Fibroblast of the aortic adventitia (primary cell): ENCODE data around the gene LRRC8C. TPM values are rescaled to one million over a fixed set of nuclear protein-coding genes. Genes with fewer than 3 reads are reported as not detected.

ENCODE experiments used
- DNase-seq: peaks from one replicate; pipeline ENCODE4 v3.0.0-alpha.2; 2010; ENCODE audit warnings: low read depth
- H3K4me3 ChIP-seq: 2 replicates; pipeline ENCODE4 v1.5.1; 2011; ENCODE audit warnings: low read depth, mild to moderate bottlenecking, control low read depth, low read length, moderate library complexity
- total RNA-seq: library from RNA; depleted of rRNA; stranded (reverse); fragments of >200 nt; gene quantifications from 2 replicates; pipeline ENCODE4 v1.2.3, GENCODE V29; 2012; ENCODE audit warnings: low replicate concordance
- TF ChIP-seq, protein P1 (sequence below): IDR thresholded peaks from 2 replicates; pipeline ENCODE4 v1.5.1; 2011; ENCODE audit warnings: mild to moderate bottlenecking, low read length, control low read depth, inconsistent platforms; ENCODE audit not compliant: insufficient read depth

The LRRC8C gene
- total RNA-seq, 1 donor: 25.3 TPM

- DNase-seq: no peak
- TF ChIP-seq, protein P1, sequence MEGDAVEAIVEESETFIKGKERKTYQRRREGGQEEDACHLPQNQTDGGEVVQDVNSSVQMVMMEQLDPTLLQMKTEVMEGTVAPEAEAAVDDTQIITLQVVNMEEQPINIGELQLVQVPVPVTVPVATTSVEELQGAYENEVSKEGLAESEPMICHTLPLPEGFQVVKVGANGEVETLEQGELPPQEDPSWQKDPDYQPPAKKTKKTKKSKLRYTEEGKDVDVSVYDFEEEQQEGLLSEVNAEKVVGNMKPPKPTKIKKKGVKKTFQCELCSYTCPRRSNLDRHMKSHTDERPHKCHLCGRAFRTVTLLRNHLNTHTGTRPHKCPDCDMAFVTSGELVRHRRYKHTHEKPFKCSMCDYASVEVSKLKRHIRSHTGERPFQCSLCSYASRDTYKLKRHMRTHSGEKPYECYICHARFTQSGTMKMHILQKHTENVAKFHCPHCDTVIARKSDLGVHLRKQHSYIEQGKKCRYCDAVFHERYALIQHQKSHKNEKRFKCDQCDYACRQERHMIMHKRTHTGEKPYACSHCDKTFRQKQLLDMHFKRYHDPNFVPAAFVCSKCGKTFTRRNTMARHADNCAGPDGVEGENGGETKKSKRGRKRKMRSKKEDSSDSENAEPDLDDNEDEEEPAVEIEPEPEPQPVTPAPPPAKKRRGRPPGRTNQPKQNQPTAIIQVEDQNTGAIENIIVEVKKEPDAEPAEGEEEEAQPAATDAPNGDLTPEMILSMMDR: no peak
- H3K4me3 ChIP-seq: no peak overlapping the region
Observed at GRCh38 chr1:89681045-89681729, 48.3 kb downstream of the LRRC8C start.

GRCh38 chr1:89682611-89683010 lies 49.7 kb downstream of the LRRC8C start:
- no peak for DNase-seq
- no peak overlapping the region for H3K4me3 ChIP-seq
- TF ChIP-seq, protein P1: no peak

DNA sequence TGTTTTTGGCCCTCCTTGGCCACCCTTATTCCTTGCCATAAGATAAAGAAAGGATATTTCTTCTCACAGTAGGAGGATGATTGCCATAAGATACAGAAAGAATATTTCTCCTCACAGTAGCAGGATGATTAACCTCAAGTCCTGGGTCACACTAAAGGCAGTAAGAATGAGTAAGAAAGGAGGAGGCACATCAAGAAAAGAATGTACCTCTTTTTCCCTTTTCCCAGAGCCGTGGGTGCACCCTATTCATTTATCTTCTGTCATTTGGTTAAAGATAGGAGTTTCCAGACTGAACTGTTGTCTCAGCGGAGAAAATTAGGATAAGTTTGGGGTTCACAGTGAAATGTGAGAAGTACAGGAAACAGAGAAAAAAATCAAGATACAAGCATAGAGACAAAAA lies 52.5 kb downstream of the LRRC8C start:
- no peak for DNase-seq
- no peak overlapping the region for H3K4me3 ChIP-seq
- TF ChIP-seq, protein P1: no peak

DNA sequence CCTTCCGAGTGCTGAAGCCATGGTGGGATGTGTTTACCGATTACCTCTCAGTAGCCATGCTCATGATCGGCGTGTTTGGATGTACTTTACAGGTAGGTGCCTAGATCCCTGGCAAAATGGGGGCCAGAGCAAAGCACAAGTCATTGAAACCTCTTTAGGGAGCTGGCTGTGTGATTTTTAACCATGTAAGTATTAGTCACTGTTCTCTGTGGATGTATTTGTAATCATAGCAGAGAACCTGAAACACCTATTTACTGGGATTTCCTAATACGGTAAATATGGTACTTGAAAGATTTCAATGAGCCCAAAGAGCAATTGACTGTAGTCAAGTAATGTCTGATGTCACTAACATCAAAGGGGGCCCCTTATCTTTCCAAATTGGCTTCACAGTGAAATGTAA lies 53.6 kb downstream of the LRRC8C start:
- H3K4me3 ChIP-seq: no peak overlapping the region
- TF ChIP-seq, protein P1: no peak
- no peak for DNase-seq

GRCh38 chr1:89687254-89687653 lies 54.3 kb downstream of the LRRC8C start:
- no peak overlapping the region for H3K4me3 ChIP-seq
- DNase-seq: no peak
- TF ChIP-seq, protein P1: no peak

DNA sequence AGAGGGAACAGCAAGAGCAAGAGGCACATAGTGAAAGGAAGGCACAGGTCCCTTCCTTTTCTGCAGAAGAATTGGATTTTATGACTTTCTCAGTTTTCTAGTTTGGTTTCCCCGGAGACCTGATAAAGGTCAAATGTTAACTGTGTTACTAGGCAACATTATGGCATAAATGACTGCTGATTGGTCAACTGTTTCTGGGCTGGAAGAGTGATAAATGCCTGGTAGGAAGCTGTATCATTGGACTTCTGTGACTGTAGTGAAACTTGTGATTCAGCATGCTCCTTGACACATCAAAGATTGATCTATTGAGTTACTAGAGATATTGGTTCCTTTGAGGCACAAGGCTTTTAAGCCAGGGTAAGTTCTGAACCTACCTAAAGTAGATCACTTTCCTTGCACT lies 55.7 kb downstream of the LRRC8C start:
- TF ChIP-seq, protein P1: no peak
- DNase-seq: no peak

GRCh38 chr1:89689234-89689633 lies 56.3 kb downstream of the LRRC8C start:
- TF ChIP-seq, protein P1: no peak
- DNase-seq: no peak
- H3K4me3 ChIP-seq: no peak overlapping the region

More for the DNA sequence above, 55.7 kb downstream of the LRRC8C start:
- H3K4me3 ChIP-seq: no peak overlapping the region
